Fibroblast of mammary gland (primary cell): ENCODE measurements around the gene PNPLA6.

ENCODE experiments used
- DNase-seq: peaks from one replicate; pipeline ENCODE4 v3.0.0-alpha.2; 2010; ENCODE audit warnings: low read depth
- H3K4me3 ChIP-seq: 2 replicates; pipeline ENCODE4 v1.5.1; 2011; ENCODE audit warnings: low read depth, mild to moderate bottlenecking, low read length, moderate library complexity; ENCODE audit not compliant: control insufficient read depth
- CTCF ChIP-seq: conservative IDR thresholded peaks from 2 replicates; pipeline ENCODE4 v1.5.1; 2011; ENCODE audit warnings: low read depth, low read length, inconsistent platforms; ENCODE audit not compliant: control insufficient read depth, insufficient read depth

Gene PNPLA6

GRCh38 chr19:7541828-7542443 lies 6.4 kb downstream of the PNPLA6 start:
- no peak overlapping the region for H3K4me3 ChIP-seq
- no peak for TF ChIP-seq CTCF
- no peak for DNase-seq

- H3K4me3 ChIP-seq, result no peak overlapping the region
- no peak for DNase-seq
- TF ChIP-seq CTCF, result no peak
Measured at GRCh38 chr19:7542556-7543348, 7.2 kb downstream of the PNPLA6 start.

GRCh38 chr19:7544626-7545025 lies 9.1 kb downstream of the PNPLA6 start:
- no peak overlapping the region for H3K4me3 ChIP-seq
- TF ChIP-seq CTCF, result no peak
- no peak for DNase-seq

- DNase-seq, result no peak
- no peak for TF ChIP-seq CTCF
- no peak overlapping the region for H3K4me3 ChIP-seq
Measured at GRCh38 chr19:7545300-7545699, 9.8 kb downstream of the PNPLA6 start.

GRCh38 chr19:7545904-7546303 lies 10.4 kb downstream of the PNPLA6 start:
- no peak overlapping the region for H3K4me3 ChIP-seq
- no peak for DNase-seq
- no peak for TF ChIP-seq CTCF

- no peak for DNase-seq
- no peak for TF ChIP-seq CTCF
Measured at GRCh38 chr19:7547159-7547558, 11.6 kb downstream of the PNPLA6 start.

More at GRCh38 chr19:7547159-7547558, 11.6 kb downstream of the PNPLA6 start:
- no peak overlapping the region for H3K4me3 ChIP-seq
